Measurements from ENCODE around the gene MAGI2.

The MAGI2 gene

DNA sequence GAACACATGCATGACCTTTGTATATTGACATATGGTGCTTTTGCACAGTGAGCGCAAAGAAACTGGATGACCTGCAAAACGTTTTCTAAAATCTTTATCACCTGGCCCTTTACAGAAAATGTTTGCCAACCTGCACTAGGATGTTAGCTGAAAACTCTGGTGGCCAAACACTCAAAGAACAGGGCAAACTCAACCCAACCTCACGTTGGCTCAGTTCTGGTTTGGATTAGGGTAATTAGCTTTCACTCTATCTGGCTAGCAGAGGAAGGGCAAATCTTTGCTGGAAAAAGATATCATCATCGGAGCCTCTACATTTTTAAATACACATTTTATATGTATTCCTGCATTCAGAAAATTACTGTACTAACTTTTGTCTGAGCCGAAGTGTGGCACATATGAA, 966.0 kb downstream of the MAGI2 start:
- DNase-seq (ENCODE audit: extremely low spot score) = no peak
- TF ChIP-seq, protein P1, sequence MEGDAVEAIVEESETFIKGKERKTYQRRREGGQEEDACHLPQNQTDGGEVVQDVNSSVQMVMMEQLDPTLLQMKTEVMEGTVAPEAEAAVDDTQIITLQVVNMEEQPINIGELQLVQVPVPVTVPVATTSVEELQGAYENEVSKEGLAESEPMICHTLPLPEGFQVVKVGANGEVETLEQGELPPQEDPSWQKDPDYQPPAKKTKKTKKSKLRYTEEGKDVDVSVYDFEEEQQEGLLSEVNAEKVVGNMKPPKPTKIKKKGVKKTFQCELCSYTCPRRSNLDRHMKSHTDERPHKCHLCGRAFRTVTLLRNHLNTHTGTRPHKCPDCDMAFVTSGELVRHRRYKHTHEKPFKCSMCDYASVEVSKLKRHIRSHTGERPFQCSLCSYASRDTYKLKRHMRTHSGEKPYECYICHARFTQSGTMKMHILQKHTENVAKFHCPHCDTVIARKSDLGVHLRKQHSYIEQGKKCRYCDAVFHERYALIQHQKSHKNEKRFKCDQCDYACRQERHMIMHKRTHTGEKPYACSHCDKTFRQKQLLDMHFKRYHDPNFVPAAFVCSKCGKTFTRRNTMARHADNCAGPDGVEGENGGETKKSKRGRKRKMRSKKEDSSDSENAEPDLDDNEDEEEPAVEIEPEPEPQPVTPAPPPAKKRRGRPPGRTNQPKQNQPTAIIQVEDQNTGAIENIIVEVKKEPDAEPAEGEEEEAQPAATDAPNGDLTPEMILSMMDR (IDR thresholded peaks at IDR 0.05; ENCODE audit: control extremely low read depth, extremely low read depth, low read depth, missing control alignments) = no peak

DNA sequence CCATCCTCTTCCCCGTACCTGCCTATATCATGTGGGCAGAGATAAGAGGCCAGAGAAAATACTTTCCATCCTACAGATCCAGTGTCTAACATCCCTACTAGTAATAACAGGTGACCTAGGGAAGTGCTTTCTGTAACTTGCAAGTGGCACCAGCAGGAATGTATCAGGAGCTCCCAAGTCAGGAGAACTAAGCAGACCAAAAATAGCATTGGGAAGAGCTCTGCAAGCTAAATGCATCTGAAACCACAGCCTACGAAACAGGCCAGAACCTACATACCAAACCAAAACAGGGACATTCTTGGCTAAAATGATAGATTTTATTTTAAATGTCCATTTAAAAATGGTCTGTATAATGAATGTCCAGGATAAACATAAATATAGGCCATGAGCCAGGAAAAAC, 974.1 kb downstream of the MAGI2 start:
- no peak for DNase-seq (ENCODE audit: extremely low spot score)

More for the DNA sequence above, 966.0 kb downstream of the MAGI2 start:
- ChIA-PET CTCF (no interaction called here), POLR2A (no interaction called here)

DNA sequence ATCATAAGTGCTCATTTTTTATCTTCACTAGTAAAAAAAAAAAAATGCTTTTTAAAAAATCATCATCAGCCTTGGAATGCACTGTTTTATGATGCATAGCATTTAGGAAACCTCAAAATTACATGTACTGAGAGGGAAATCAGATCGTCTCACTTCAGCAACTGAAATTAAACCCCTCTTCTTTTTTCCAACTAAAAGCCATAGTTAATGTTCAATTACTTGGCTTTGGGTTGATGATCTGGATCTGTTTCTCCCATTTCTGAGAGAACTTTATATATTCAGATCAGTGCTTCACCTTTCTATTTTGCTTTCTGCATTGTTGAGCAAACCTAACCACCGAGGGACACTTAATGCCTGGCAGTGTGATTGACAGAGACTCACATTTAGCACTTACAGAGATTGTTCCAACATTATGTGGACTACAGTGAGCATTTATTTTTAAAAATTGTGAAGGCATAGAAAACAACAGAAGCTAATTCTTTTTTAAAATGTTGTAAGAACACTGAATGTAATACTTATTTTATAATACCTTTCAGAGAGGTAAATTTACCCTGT, 976.5 kb downstream of the MAGI2 start:
- DNase-seq (ENCODE audit: extremely low spot score) = no peak
- ChIA-PET POLR2A (no interaction called here), CTCF (interaction anchor here (1.5 kb wide), 1 partner anchor 28 kb away, joined by 3 read pairs; no protein-coding TSS in a partner anchor)
- TF ChIP-seq, protein P1 (IDR thresholded peaks at IDR 0.05; ENCODE audit: control extremely low read depth, extremely low read depth, low read depth, missing control alignments) = no peak

More for the DNA sequence above, 974.1 kb downstream of the MAGI2 start:
- ChIA-PET POLR2A (no interaction called here), CTCF (no interaction called here)
- TF ChIP-seq, protein P1 (IDR thresholded peaks at IDR 0.05; ENCODE audit: control extremely low read depth, extremely low read depth, low read depth, missing control alignments) = no peak

DNA sequence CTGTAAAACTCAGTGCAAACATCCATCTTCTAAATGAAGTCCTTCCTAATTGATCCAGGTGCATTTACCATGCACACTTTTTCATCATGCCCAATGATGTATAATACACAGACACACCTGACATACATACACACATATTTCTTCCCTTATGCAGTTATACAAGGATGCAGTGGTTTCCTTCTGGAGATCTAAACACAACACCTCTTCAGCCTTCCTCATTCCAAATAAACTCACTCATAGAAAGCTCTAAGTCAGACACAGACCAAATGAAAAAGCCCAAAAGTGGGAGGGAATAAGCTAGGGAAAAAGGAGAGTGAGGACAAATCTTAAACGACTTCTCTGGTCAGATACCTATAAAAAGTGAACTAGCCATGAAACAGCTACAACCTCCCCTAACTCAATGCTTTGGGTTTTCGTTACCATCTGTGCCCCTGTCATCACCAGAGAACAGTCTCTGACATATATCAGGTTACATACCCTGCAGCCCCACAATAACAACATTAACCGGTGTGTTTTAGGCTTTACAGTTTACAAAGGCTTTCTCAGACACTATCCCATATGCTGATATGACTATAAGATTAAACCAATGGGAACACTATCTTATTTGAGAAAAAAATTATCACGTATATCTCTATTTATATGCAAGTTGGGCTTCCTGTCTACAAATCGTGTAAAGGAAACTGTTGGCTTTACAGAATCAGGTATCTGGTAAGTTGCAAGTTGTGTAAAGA, 979.7 kb downstream of the MAGI2 start:
- CTCF ChIA-PET = interaction anchor here (0.8 to 1.3 kb wide), 3 partner anchors 9 to 19 kb away, joined by 3 read pairs; no protein-coding TSS in a partner anchor
- no peak for DNase-seq (ENCODE audit: extremely low spot score)
- TF ChIP-seq, protein P1 (IDR thresholded peaks at IDR 0.05; ENCODE audit: control extremely low read depth, extremely low read depth, low read depth, missing control alignments) = no peak
- POLR2A ChIA-PET = no interaction called here

DNA sequence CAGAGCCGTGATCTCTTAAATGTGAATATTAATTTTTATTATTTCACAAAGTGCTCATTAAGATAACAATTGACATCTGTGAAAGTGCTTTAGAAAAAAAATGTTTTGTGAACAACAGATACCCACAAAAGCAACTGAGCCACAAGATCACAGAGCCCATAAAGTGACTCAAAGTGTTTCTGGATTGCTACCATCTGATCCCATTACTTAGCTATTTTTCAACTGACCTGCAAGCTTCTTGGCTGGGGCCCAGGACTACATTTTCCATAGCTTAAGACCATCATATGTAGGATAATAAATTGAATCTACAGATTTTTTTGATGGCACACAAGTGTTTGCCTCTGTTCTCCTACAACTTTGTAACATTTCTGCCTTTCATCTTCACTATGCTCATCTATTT, 980.4 kb downstream of the MAGI2 start:
- TF ChIP-seq, protein P1 (IDR thresholded peaks at IDR 0.05; ENCODE audit: control extremely low read depth, extremely low read depth, low read depth, missing control alignments) = no peak
- POLR2A ChIA-PET = no interaction called here
- CTCF ChIA-PET = interaction anchor here (0.8 to 1.3 kb wide), 2 partner anchors 9 to 20 kb away, joined by 3 read pairs; no protein-coding TSS in a partner anchor
- DNase-seq (ENCODE audit: extremely low spot score) = no peak

DNA sequence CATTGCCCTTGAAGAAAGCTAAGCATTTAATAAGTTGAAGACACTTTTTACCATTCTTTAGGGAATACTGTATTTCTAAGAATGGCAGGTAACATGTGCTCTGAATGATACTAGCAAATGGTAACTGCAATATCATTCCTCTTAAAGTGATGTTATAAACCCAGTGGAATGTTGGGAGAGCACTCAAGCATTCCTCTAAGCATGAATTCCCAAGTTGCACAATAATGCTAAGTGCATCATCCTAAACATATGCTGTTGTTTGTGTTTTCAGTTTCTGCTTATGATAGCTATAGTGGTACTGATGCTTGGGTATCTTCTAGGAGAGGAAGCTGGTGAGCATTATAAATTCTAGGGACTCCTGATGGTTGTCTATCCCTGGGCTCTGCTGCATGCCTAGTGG, 980.9 kb downstream of the MAGI2 start:
- ChIA-PET POLR2A (no interaction called here), CTCF (interaction anchor here (0.8 to 1.3 kb wide), 2 partner anchors 8 to 21 kb away, joined by 3 read pairs; no protein-coding TSS in a partner anchor)
- TF ChIP-seq, protein P1 (IDR thresholded peaks at IDR 0.05; ENCODE audit: control extremely low read depth, extremely low read depth, low read depth, missing control alignments) = no peak
- DNase-seq (ENCODE audit: extremely low spot score) = no peak
